ENCODE data around the gene ZNF605. TPM values are rescaled to one million over a fixed set of nuclear protein-coding genes. Genes with fewer than 3 reads are reported as not detected.
"Not testable (repeated sequence)": the region's sequence is repeated elsewhere in the genome, so short reads cannot be mapped to it uniquely, and the experiment has no call there.

ZNF605 gene
- total and polyA plus RNA-seq, 2 donors, result 4.4 to 27.7 TPM

DNA sequence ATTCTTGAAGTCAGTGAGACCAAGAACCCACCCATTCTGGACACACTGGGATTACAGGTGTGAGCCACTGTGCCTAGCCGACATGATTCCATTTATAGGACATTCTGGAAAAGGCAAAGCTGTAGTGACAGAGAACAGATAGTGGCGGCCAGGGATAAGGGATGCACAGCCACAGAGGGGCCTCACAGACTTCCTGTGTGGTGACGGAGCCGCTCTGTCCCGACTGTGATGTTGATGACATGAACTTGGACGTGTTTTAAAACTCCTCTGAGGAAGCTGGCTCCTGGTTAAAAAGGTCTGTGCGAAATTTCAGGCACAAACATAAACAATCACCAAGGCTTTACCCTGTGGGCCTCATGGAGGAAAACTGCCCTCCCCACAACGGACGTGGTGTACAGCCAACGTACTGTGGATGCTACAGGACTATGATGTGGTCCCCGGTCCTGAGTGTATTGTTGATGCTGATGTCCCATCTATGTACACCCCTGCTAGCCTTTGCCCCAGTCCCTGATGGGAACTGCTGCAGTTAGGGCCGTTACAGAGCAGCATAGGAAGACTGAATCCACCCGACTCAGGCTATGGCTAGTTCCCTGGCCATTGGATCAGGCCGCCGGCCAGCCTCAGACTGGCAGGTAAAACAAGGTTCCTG is 15.9 kb downstream of the ZNF605 start:
- no peak for DNase-seq (ENCODE audit: extremely low spot score)
- Histone ChIP-seq H3K4me1 (ENCODE audit: insufficient read depth) (no peaks in the 10 kb centered on the region), H3K36me3 (ENCODE audit: insufficient read depth) (peaks cover 10% of the 10 kb centered on the region), H3K27ac (ENCODE audit: low read depth) (no peak overlapping the region), H3K4me3 (ENCODE audit: low read depth, low read length) (no peak overlapping the region)
- 97% methylated on average over 15 of the region's 15 CpGs for WGBS

DNA sequence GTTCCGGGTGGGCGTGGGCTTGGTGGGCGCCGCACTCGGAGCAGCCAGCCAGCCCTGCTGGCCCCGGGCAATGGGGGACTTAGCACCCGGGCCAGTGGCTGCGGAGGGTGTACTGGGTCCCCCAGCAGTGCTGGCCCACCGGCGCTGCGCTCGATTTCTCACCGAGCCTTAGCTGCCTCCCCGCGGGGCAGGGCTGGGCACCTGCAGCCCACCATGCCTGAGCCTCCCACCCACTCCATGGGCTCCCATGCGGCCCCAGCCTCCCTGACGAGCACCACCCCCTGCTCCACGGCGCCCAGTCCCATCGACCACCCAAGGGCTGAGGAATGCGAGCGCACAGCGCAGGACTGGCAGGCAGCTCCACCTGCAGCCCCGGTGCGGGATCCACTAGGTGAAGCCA is 17.3 kb downstream of the ZNF605 start:
- H3K27ac ChIP-seq (ENCODE audit: low read depth); H3K4me3 ChIP-seq (ENCODE audit: low read depth, low read length); DNase-seq (ENCODE audit: extremely low spot score); H3K36me3 ChIP-seq (ENCODE audit: insufficient read depth); H3K4me1 ChIP-seq (ENCODE audit: insufficient read depth): not testable (repeated sequence)
- WGBS, result 96% methylated on average over 24 of the region's 25 CpGs

DNA sequence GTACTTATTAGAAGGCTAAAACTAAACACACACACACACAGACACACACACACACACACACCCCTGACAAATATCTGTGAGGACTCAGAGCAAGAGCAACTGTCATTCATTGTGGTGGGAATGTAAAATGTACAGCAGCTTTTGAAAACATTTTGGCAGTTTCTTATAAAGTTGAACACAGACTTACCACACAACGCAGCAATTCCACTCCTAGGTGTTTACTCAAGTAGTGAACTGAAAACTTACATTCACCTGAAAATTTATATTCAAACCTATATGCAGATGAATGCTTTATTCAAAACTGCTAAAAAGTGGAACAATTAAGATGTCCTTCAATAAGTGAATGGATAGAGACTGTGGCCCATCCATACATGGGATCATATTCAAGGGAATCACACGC is 18.6 kb downstream of the ZNF605 start:
- Histone ChIP-seq H3K36me3 (ENCODE audit: insufficient read depth) (peaks cover 4% of the 10 kb centered on the region), H3K4me1 (ENCODE audit: insufficient read depth) (no peaks in the 10 kb centered on the region), H3K4me3 (ENCODE audit: low read depth, low read length) (no peak overlapping the region), H3K27ac (ENCODE audit: low read depth) (no peak overlapping the region)
- 96% methylated on average over 2 of the region's 2 CpGs for WGBS
- no peak for DNase-seq (ENCODE audit: extremely low spot score)

DNA sequence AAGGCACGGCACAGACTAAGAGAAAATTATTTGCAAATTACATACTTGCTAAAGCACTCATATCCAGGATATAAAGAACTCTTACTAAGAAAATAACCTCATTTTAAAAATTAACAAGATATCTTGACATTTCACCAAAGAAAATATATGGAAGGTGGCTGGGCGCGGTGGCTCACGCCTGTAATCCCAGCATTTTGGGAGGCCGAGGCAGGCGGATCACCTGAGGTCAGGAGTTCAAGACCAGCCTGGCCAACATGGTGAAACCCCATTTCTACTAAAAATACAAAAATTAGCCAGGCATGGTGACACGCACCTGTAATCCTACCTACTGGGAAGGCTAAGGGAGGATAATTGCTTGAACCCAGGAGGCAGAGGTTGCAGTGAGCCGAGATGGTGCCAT is 19.2 kb downstream of the ZNF605 start:
- H3K4me1 ChIP-seq (ENCODE audit: insufficient read depth); H3K4me3 ChIP-seq (ENCODE audit: low read depth, low read length); H3K36me3 ChIP-seq (ENCODE audit: insufficient read depth); DNase-seq (ENCODE audit: extremely low spot score); H3K27ac ChIP-seq (ENCODE audit: low read depth): not testable (repeated sequence)
- 98% methylated on average over 8 of the region's 8 CpGs for WGBS

DNA sequence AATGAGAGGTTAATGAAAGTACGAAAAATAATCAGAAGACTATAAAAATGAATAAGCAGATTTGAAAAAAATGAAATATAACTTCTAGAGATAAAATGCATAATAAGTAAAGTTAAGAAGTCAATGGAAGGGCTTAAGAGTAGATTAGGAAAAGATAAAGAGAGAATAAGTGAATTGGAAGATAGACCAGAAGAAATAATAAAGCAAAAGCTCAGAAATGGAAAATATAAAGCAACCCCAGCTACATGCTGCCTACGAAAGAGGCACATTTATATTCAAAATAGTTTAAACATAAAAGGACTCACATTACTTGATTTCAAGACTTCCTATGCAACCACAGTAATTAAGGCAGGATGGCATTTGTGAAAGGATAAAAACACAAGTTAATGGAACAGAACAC is 19.9 kb downstream of the ZNF605 start:
- H3K4me3 ChIP-seq (ENCODE audit: low read depth, low read length), result no peak overlapping the region
- H3K4me1 ChIP-seq (ENCODE audit: insufficient read depth), result no peaks in the 10 kb centered on the region
- no peak for DNase-seq (ENCODE audit: extremely low spot score)
- 91% methylated on average over 2 of the region's 2 CpGs for WGBS
- H3K27ac ChIP-seq (ENCODE audit: low read depth), result no peak overlapping the region
- peaks cover 3% of the 10 kb centered on the region for H3K36me3 ChIP-seq (ENCODE audit: insufficient read depth)

DNA sequence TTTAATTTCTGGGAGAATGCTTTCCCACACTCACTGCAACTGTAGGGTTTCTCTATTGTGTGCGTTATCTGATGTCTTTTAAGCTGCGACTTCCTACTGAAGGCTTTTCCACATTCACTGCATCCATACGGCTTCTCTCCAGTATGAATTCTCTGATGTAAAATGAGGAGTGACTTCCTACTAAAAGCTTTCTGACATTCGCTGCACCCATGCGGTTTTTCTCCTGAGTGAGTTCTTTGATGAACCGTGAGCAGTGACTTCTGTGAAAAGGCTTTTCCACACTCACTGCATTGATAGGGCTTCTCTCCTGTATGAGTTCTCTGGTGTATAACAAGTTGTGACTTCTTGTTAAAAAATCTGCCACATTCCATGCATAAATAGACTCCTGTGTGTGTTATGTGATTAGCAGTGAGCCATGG is 29.7 kb downstream of the ZNF605 start:
- WGBS, result over 99% methylated on average over 6 of the region's 6 CpGs
- H3K36me3 ChIP-seq (ENCODE audit: insufficient read depth), result peaks cover 11% of the 10 kb centered on the region
- no peak overlapping the region for H3K4me3 ChIP-seq (ENCODE audit: low read depth, low read length)

DNA sequence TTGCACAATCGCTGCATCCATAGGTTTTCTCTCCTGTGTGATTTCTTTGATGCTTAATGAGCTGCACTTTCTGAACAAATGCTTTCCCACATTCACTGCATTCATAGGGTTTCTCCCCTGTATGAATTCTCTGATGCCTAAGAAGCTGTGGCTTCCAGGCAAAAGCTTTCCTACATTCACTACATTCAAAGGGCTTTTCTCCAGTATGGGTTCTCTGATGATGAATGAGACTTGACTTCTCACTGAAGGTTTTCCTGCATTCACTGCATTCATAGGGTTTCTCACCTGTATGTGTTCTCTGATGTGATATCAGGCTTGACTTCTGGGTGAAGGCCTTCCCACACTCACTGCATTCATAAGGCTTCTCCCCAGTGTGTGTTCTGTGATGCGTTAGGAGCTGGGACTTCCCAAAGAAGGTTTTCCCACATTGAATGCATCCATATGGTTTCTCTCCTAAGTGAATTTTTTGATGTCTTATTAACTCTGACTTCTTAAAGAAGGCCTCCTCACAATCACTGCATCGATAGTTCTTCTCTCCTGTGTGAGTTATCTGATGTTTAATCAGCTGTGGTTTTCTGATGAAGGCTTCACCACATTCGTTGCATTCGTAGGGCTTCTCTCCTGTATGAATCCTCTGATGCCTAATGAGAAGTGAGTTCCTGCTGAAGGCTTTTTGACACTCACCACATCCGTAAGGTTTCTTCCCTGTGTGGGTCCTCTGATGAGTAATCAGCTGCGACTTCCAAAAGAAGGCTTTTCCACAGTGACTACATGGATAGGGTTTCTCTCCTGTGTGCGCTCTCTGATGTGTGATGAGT is 30.3 kb downstream of the ZNF605 start:
- H3K4me1 ChIP-seq (ENCODE audit: insufficient read depth), result no peaks in the 10 kb centered on the region
- no peak overlapping the region for H3K4me3 ChIP-seq (ENCODE audit: low read depth, low read length)
- no peak overlapping the region for H3K27ac ChIP-seq (ENCODE audit: low read depth)
- H3K36me3 ChIP-seq (ENCODE audit: insufficient read depth), result peaks cover 11% of the 10 kb centered on the region
- no peak for DNase-seq (ENCODE audit: extremely low spot score)
- 97% methylated on average over 8 of the region's 8 CpGs for WGBS

More for the DNA sequence above, 29.7 kb downstream of the ZNF605 start:
- no peak for DNase-seq (ENCODE audit: extremely low spot score)
- Histone ChIP-seq H3K4me1 (ENCODE audit: insufficient read depth) (no peaks in the 10 kb centered on the region), H3K27ac (ENCODE audit: low read depth) (no peak overlapping the region)

DNA sequence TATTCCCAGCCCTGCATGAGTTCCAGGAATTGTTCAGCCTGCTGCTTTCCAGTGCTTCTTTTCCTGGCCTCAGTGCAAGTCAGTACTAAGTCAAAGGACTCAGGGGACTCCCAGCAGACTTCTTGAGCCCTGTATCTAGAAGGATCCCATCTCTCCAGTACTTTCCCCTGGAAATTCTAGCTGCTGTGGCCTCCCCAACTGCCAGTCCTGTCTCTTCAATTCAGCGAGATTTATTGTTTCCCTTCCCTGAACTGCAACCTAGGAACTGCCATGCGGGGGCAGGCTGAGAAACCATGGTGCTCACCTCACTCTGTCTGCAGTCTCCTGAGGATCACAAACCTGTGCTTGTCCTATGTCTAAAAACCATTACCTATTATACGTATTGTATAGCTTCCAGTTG is 31.8 kb downstream of the ZNF605 start:
- WGBS, result 98% methylated on average over 3 of the region's 3 CpGs

DNA sequence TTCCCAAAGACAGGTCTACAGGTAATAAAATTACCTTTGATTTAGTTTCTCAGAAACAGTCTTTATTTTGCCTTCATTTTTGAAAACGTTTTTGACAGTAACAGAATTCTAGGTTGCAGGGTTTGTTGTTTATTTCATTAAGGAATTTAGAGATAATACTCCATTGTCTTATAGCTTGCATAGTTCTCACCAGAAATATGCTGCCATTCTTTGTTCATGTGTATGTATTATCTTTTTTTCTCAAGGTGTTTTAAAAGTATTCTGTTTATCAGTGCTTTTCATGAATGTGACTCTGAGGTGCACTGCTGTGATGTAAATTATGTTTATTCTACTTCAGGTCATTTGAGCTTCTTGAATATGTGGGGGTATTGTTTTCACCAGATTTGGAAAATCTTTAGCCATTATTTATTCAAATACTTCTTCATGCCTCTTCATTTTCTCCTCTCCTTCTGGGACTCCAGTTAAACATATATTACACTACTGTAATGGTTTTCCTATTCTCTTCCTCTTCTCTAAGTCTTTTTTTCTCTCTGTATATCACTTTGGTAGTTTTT is 32.7 kb downstream of the ZNF605 start:
- Histone ChIP-seq H3K36me3 (ENCODE audit: insufficient read depth) (peaks cover 2% of the 10 kb centered on the region), H3K27ac (ENCODE audit: low read depth) (no peak overlapping the region)
- 51% methylated on average over 1 of the region's 1 CpG for WGBS

More for the DNA sequence above, 31.8 kb downstream of the ZNF605 start:
- H3K27ac ChIP-seq (ENCODE audit: low read depth), result no peak overlapping the region
- no peaks in the 10 kb centered on the region for H3K4me1 ChIP-seq (ENCODE audit: insufficient read depth)
- H3K36me3 ChIP-seq (ENCODE audit: insufficient read depth), result peaks cover 8% of the 10 kb centered on the region
- no peak overlapping the region for H3K4me3 ChIP-seq (ENCODE audit: low read depth, low read length)
- DNase-seq (ENCODE audit: extremely low spot score), result no peak

DNA sequence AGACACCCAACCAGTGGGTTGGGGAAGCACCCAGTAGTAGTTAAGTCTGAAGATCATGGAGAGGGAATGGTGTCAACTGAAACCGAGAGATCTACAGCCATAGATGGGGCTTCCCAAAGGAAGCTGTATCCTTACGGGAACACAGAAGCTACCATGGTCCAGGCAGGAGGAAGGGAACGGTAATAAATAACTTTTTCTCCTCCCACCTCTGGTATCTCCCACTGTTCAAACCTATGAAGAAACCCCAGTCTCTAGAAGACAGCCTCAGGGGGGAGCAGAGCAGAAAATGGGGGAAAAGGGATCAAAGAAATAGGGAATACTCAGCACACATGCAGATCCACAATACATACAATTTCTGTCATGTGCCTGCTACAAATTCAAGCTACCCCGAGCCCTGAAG is 33.4 kb downstream of the ZNF605 start:
- Histone ChIP-seq H3K36me3 (ENCODE audit: insufficient read depth) (peaks cover 3% of the 10 kb centered on the region), H3K4me3 (ENCODE audit: low read depth, low read length) (no peak overlapping the region), H3K27ac (ENCODE audit: low read depth) (no peak overlapping the region), H3K4me1 (ENCODE audit: insufficient read depth) (no peaks in the 10 kb centered on the region)
- DNase-seq (ENCODE audit: extremely low spot score), result no peak
- 98% methylated on average over 4 of the region's 4 CpGs for WGBS

More for the DNA sequence above, 32.7 kb downstream of the ZNF605 start:
- H3K4me1 ChIP-seq (ENCODE audit: insufficient read depth), result no peaks in the 10 kb centered on the region
- H3K4me3 ChIP-seq (ENCODE audit: low read depth, low read length), result no peak overlapping the region
- no peak for DNase-seq (ENCODE audit: extremely low spot score)

DNA sequence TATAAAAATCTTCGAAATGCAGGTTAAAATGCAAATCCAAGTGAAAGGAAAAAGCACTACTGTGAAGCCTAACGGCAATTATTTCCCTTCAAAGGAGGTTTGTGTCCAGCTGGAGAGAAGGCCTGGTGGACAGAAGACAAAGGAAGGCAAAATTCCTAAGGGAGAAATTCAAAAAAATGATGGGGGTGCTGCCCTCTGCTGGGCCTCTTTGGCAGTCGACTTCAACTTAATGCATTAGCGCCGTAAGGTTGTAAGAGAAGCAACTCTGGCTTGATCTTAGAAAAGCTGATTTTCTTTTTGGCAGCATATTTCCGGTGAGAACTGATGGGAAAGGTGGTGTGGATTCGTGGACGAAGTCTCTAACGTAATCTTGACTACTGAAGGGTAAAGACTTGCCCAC is 34.4 kb downstream of the ZNF605 start:
- Histone ChIP-seq H3K4me3 (ENCODE audit: low read depth, low read length) (no peak overlapping the region), H3K4me1 (ENCODE audit: insufficient read depth) (no peaks in the 10 kb centered on the region), H3K36me3 (ENCODE audit: insufficient read depth) (peaks cover 4% of the 10 kb centered on the region), H3K27ac (ENCODE audit: low read depth) (no peak overlapping the region)
- 73% methylated on average over 9 of the region's 9 CpGs for WGBS
- no peak for DNase-seq (ENCODE audit: extremely low spot score)

DNA sequence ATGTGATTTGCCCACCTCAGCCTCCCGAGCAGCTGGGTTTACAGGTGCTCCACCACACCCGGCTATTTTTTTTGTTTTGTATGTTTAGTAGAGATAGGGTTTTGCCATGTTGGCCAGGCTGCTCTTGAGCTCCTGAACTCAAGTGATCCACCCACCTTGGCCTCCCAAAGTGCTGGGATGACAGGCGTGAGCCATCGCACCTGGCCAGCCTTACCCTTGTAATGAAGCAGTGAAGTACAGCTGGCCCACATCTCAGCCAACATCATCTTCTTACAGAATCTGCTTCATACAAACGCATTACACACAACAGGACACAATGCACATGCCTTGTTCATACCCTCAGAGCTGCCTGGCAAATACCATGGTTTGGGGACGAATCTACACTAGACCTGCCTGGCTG is 37.4 kb downstream of the ZNF605 start:
- H3K4me1 ChIP-seq (ENCODE audit: insufficient read depth), result no peaks in the 10 kb centered on the region
- no peak overlapping the region for H3K4me3 ChIP-seq (ENCODE audit: low read depth, low read length)
- peaks cover 2% of the 10 kb centered on the region for H3K36me3 ChIP-seq (ENCODE audit: insufficient read depth)
- WGBS, result 95% methylated on average over 6 of the region's 6 CpGs
- H3K27ac ChIP-seq (ENCODE audit: low read depth), result no peak overlapping the region
- no peak for DNase-seq (ENCODE audit: extremely low spot score)

DNA sequence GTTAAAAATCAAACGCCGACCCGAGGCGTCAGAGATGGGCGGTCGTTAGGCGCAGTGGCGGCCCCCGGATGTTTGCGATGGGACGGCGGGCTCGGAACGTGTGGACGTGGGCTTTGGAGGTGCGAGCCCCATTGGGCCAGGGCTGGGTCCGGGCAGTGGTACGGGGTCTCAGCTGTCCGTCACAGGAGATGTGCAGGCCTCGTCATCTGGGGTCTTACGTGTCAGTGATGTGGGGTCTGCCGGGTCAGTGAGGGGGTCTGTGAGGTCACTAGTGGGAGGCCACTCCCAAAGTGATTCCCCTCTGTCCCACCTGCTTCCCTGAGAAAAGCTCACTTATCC is 47.1 kb downstream of the ZNF605 start:
- 1% methylated on average over 22 of the region's 22 CpGs for WGBS
- no peak for DNase-seq (ENCODE audit: extremely low spot score)
- Histone ChIP-seq H3K4me1 (ENCODE audit: insufficient read depth) (no peaks in the 10 kb centered on the region), H3K27ac (ENCODE audit: low read depth) (peak overlapping the region; percentile 79), H3K4me3 (ENCODE audit: low read depth, low read length) (peak overlapping the region; percentile 52), H3K36me3 (ENCODE audit: insufficient read depth) (no peaks in the 10 kb centered on the region)

Data from urinary bladder (tissue), 4 donors.